ENCODE results near the gene EHBP1L1. TPM values are rescaled to one million over a fixed set of nuclear protein-coding genes. Genes with fewer than 3 reads are reported as not detected.
"Not testable (repeated sequence)": the region's sequence is repeated elsewhere in the genome, so short reads cannot be mapped to it uniquely, and the experiment has no call there.

EHBP1L1 gene
- total RNA-seq, 4 donors from 2014 or later = 21.2 to 125 (median 65.6) TPM

DNA sequence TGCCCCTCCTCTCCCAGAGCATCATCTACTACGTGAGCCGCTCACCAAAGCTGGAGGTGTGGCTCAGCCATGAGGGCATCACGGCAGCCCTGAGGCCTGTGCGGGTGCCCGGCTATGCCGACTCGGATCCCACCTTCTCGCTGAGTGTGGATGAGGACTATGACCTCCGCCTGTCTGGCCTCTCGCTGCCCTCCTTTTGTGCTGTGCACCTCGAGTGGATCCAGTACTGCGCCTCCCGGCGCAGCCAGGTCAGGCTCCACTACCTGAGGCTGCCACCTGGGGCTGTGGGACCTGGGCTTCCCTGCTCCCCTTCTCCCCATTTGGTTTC lies 58.2 kb downstream of the EHBP1L1 start:
- no peak for TF ChIP-seq CTCF (IDR thresholded peaks at IDR 0.05)
- no peak for ATAC-seq (ENCODE audit: low FRiP score)
- DNase-seq (ENCODE audit: low spot score) = no peak

GRCh38 chr11:65634440-65634839 lies 58.6 kb downstream of the EHBP1L1 start:
- TF ChIP-seq CTCF (IDR thresholded peaks at IDR 0.05) = no peak
- DNase-seq (ENCODE audit: low spot score) (no peak), ATAC-seq (ENCODE audit: low FRiP score) (no peak)

DNA sequence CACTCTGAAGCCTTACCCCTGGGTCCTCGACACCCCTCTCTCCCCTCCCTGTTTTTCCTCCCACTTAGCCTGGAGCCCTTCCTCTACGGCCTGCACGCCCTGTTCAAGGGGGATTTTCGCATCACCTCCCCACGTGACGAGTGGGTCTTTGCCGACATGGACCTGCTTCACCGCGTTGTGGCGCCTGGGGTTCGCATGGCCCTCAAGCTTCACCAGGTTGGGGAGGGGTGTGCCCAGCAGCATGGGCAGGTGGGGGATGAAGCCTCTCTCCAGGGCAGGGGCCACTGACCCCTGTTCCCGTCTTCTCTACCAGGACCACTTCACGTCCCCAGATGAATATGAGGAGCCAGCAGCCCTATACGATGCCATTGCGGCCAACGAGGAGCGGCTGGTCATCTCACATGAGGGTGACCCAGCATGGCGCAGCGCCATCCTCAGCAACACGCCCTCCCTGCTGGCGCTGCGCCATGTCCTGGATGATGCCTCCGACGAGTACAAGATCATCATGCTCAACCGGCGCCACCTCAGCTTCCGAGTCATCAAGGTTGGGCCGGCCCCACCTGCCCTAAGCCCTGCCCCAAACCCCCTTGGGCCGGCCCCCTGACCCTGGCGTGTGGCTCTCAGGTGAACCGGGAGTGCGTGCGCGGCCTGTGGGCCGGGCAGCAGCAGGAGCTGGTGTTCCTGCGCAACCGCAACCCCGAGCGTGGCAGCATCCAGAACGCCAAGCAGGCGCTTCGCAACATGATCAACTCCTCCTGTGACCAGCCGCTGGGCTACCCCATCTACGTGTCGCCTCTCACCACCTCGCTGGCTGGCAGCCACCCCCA lies 59.3 kb downstream of the EHBP1L1 start:
- DNase-seq (ENCODE audit: low spot score) (no peak), ATAC-seq (ENCODE audit: low FRiP score) (no peak)
- no peak for TF ChIP-seq CTCF (IDR thresholded peaks at IDR 0.05)

DNA sequence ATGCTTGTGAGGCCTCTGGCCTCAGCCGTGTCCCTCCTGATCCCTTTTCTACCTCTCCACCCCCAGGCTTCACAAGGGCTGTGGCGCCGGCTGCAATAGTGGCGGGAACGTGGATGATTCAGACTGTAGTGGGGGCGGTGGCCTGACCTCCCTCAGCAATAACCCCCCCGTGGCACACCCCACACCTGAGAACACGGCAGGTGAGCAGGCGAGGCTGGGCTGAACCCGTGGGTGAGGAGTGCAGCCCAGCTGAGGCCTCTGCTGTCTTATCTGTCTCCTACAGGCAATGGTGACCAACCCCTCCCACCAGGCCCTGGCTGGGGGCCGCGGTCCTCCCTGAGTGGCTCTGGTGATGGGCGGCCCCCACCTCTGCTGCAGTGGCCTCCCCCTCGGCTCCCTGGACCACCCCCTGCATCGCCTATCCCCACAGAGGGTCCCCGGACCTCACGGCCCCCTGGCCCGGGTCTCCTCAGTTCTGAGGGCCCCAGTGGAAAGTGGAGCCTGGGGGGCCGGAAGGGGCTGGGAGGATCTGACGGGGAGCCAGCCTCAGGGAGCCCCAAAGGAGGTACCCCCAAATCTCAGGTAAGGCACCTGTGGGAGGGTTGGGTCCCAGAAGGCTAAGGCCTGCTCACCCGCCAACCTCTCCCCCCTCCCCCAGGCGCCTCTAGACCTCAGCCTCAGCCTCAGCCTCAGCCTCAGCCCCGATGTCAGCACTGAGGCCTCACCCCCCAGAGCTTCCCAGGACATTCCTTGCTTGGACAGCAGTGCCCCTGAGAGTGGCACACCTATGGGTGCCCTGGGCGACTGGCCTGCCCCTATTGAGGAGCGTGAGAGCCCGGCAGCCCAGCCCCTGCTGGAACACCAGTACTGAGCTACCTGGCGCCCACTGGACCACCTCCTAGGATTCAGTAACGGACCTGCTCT lies 60.5 kb downstream of the EHBP1L1 start:
- TF ChIP-seq CTCF (IDR thresholded peaks at IDR 0.05) = no peak
- no peak for DNase-seq (ENCODE audit: low spot score)

GRCh38 chr11:65637032-65637557 lies 61.2 kb downstream of the EHBP1L1 start:
- DNase-seq (ENCODE audit: low spot score) = no peak
- TF ChIP-seq CTCF (IDR thresholded peaks at IDR 0.05) = no peak
- no peak for ATAC-seq (ENCODE audit: low FRiP score)

More for the DNA sequence above, 60.5 kb downstream of the EHBP1L1 start:
- ATAC-seq (ENCODE audit: low FRiP score) = no peak

DNA sequence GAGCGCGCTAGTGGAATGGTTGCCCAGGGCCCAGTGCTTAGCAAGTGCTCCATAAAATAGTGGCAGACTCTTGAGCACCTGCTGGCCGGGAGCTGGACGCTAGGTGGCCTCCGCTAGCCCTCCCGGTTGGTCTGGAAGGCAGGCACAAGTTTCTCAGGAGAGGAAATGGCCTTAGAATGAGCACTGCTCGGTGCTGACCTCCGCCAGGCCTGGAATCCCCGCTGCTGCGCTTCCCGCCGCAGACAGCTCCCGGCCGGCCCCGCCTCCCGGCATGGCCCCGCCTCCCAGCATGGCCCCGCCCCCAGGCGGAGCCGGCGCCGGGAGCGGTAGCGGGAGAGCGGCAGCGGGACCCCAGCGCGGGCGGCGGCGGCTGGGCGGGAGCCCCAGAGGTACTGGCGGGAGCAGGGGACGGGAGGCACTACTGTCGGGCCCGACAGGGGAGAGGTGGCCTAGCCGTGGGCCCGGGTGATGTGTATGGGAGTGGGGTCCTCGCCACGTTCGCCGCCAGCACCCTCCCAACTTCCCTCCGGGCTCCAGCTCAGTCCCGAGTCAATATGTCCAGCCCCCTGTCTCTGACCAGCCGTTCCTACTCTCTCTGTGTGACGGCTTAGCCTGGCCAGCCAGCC lies 62.1 kb downstream of the EHBP1L1 start, which contains the start of gene SIPA1:
Gene SIPA1 (plus strand): TSS at position 308 of the 626 bp plus-strand sequence. CDS start 2,821 bp downstream, outside the sequence.
- peak; percentile 81 for ATAC-seq (ENCODE audit: low FRiP score)
- DNase-seq (ENCODE audit: low spot score) = no peak
- TF ChIP-seq CTCF (IDR thresholded peaks at IDR 0.05) = no peak

- DNase-seq (ENCODE audit: low spot score); ATAC-seq (ENCODE audit: low FRiP score): not testable (repeated sequence)
Observed at GRCh38 chr11:65639228-65639597, 63.4 kb downstream of the EHBP1L1 start.
